ENCODE results near the gene UGGT1.
"Not testable (repeated sequence)": the region's sequence is repeated elsewhere in the genome, so short reads cannot be mapped to it uniquely, and the experiment has no call there.

UGGT1 gene

GRCh38 chr2:128115921-128116623 is 25.1 kb downstream of the UGGT1 start:
- no peak for DNase-seq

DNA sequence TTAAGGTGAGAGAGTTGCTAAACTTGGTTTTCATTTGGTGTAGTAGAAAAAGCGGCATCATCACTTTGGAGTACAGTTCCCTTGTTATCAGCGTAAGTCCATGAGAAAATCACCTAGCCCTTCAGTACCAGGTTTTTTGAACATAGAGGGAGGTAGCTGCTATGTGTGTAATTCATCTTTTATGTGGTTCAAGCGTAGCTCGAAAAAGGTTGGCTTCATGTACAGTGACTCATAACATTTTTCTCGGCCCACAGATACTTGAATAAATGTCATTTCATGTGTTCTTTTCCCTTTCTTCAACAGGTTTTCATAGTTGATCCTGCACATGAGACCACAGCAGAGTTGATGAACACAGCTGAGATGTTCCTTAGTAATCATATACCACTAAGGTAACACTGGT is 43.6 kb downstream of the UGGT1 start:
- DNase-seq, result no peak

DNA sequence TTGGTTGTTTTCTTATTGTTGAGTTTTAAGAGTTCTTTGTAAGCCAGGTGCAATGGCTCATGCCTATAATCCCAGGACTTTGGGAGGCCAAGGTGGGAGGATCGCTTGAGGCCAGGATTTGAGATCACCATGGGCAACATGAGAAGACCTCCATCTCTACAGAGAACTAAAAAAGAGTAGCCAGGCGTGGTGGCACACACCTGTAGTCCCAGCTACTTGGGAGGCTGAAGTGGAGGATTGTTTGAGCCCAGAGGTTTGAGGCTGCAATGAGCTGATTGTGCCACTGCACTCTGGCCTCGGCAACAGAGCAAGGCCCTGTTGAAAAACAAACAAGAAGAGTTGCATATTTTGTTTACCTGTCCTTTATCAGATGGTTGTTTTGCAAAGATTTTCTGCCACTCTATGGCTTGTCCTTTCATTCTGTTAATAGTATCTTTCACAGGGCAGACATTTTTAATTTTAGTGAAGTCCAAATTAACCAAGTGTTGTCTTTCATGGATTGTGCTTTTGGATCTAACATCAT is 46.2 kb downstream of the UGGT1 start:
- DNase-seq, result no peak

GRCh38 chr2:128139624-128140023 is 48.6 kb downstream of the UGGT1 start:
- peak; percentile 62 for DNase-seq

GRCh38 chr2:128145651-128146050 is 54.7 kb downstream of the UGGT1 start:
- DNase-seq, result no peak

- no peak for DNase-seq
Observed at GRCh38 chr2:128153786-128154185, 62.8 kb downstream of the UGGT1 start.

DNA sequence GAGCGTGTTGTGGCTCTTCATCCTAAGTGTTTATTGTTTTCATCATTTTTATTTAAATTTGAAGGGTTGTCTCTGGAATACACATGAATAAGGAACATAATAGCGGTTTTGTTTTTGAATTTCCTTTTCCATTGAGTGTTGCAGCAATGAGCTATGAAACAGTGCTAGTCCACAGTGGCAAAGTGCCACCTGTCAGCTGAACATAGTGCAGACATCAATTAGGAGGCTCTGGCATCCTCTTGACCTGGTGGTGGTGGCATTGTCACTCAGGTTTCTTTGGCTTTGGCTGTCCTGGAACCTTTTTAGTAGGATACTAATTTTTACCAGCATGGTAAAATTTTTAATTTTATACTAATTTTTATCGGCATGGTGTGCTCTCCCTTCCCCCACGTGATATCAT is 63.2 kb downstream of the UGGT1 start:
- no peak for DNase-seq

DNA sequence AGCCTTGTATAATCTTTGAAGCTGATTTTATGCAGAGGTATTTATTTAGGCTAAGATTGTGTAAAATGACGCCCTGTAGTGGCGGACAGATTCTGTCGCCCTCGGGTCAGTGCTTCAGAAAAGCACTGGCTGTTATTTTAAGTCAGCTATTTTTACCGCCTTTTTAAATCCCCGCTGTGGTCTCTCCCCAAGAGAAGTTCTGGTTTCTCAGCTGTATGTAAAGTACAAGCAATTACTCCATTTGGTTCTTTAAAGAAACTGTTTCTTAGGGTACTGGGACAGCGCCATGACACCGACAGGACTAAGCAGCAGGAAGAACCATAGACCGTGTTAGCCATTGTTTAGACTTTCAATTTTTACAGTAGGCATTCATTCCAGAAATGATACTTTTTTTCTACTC is 65.0 kb downstream of the UGGT1 start:
- DNase-seq, result no peak

- DNase-seq, result no peak
Observed at GRCh38 chr2:128156812-128157211, 65.8 kb downstream of the UGGT1 start.

- DNase-seq, result no peak
Observed at GRCh38 chr2:128157644-128158043, 66.6 kb downstream of the UGGT1 start.

- DNase-seq, result no peak
Observed at GRCh38 chr2:128158176-128158575, 67.2 kb downstream of the UGGT1 start.

GRCh38 chr2:128159437-128159836 is 68.4 kb downstream of the UGGT1 start:
- DNase-seq, result no peak

DNA sequence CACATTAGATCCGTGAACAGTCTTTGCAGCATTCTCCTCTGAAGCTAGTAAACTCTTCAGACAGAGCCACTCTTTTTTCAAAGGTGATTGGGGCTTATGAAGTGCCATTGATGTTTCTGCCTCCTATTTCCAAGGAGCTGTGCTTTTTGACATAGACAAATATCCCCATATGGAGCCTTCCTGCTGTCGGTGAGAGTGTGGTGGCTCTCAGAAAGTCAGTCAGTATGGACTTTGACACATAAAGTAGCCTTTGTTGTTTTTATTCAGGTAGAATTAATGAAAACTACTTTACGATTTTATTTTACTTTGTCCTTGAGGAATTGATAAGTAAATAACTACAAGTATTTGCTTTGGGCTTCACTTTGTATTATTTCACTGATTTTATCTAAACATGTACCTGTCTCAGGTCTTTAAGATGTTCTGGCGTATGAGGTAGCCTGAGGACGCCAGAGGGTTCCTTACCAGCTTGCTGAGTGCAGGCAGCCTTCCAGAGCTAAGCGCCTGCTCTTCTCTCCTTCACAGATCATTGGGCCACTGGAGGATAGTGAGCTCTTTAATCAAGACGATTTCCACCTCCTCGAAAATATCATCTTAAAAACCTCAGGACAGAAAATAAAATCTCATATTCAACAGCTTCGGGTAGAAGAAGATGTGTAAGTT is 69.7 kb downstream of the UGGT1 start:
- no peak for DNase-seq

DNA sequence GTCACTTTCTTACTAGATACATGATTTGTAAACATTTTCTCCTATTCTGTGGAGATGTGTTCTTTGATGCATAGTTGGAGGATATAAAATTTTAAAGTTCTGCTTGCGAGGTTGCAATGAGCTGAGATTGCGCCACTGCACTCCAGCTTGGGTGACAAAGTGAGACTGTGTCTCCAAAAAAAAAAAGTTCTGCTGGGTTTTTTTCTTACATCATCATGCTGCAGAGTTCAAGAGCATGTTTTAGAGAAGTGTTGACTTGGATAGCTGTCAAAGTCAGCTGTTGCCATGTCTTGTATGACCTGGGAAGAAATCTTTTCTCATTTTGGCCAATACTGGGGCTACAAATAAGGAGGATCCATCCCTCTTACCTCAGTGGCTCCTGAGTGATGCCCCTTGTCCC is 71.3 kb downstream of the UGGT1 start:
- no peak for DNase-seq

DNA sequence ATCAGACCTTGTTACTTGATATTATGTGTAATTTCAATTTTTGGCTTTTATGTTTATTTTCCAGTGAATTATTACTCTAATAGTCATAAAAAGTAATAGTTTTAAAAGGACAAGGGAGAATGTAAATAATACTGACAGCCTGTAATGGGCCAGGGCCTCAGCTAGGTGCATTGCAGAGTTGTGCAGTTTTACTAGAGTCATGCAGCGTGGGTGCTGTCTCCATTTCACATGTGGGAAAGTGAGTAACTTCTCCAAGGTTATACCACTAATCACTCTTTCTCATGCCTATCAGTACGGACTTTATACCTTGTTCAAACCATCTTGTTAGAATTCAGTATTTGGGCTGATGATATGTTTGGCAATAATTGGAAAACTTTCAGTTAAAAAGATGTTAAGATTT is 73.3 kb downstream of the UGGT1 start:
- DNase-seq, result no peak

GRCh38 chr2:128166746-128167353 is 75.8 kb downstream of the UGGT1 start:
- no peak for DNase-seq

GRCh38 chr2:128169094-128169493 is 78.1 kb downstream of the UGGT1 start:
- no peak for DNase-seq

- DNase-seq, result no peak
Observed at GRCh38 chr2:128169497-128169896, 78.5 kb downstream of the UGGT1 start.

DNA sequence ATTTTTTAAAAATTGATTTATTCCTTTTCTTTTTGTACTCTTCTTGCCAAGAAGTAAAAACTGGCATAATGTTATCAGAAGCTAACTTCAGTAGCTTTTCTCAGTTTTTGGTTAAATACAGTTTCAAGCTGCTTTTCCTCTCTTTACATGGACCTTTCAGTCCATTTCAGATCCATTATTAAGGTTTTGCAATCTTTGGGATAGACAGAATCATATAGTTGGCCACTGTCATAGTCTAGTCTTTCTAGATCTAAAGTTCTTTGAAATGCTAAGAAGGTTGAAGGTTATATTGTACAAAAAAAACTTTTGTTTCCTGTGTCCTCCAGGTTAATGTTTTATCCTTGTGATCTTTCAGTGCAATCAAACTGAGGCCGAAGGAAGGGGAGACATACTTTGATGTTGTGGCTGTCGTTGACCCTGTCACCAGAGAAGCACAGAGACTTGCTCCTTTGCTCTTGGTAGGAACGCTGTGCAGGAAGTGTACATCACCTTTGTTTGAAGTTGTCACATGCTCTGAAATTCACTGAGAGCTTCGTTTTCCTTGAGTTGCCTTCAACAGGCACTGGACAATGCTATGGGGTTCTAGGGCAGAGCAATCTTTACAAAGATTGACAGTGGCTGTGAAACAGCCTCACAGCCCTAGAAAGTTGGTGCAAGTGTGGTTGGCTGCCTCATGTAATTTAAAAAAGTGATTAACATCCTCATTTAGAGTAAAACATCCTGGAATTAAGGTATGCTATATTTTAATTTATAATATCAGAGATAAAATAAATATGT is 79.1 kb downstream of the UGGT1 start:
- no peak for DNase-seq

DNA sequence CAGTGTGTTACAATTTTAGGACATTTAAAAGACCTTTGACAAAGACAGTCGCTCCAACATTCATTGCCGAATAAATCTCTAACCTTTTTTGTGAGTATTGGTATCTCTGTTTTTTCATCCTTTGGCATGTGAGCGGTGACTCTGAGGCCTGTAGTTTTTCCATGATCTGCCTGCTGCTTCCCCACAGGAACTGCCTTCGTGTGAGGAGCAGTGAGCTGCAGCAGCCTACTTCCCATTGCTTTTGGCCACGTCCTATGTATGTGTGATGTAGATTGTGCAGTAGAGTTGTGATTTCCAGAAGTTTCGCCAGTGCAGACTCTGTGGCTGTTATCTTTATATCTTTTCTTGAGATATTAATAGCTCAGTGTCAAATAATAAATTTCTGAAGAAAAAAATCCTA is 79.8 kb downstream of the UGGT1 start:
- no peak for DNase-seq

- peak; percentile 10 for DNase-seq
Observed at GRCh38 chr2:128172191-128172590, 81.2 kb downstream of the UGGT1 start.

GRCh38 chr2:128174067-128174466 is 83.1 kb downstream of the UGGT1 start:
- DNase-seq, result not testable (repeated sequence)

DNA sequence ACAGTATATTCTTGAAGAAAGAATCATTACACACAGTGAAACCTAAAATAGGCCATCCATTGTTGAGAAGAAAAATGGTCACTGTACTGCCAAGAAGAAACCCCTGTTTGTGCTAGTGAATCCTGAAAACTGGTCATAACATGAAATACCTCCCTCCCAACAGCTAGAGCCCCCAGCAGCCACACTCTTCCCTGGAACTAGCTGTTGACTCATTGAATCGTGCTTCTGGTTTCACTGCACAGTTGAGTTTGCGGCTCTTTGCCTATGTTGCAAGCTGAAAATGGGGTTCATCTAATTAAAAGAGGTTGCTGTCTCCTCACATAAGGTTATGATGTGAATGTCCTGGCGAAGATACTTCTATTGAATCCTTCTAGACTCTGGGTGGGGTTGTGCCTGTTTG is 86.3 kb downstream of the UGGT1 start:
- no peak for DNase-seq
